Trophoblast cell (in vitro differentiated cells and primary cell): ENCODE data around the gene SPRR2A.

ENCODE experiments used
- DNase-seq, 2 donors: peaks; one replicate each; pipeline ENCODE4 v3.0.0-alpha.2; 2016
- H2AFZ ChIP-seq: 2 replicates; pipeline ENCODE4 v1.6.1; 2013; ENCODE audit warnings: low read length, moderate library complexity, mild to moderate bottlenecking; ENCODE audit not compliant: insufficient read depth, poor library complexity
- H2AK5ac ChIP-seq: 2 replicates; pipeline ENCODE4 v1.6.1; 2013; ENCODE audit warnings: mild to moderate bottlenecking, low read length
- H2BK120ac ChIP-seq: 2 replicates; pipeline ENCODE4 v1.6.1; 2013; ENCODE audit warnings: low read length, mild to moderate bottlenecking, moderate library complexity; ENCODE audit not compliant: insufficient read depth, poor library complexity
- H2BK12ac ChIP-seq: 2 replicates; pipeline ENCODE4 v1.6.1; 2013; ENCODE audit warnings: mild to moderate bottlenecking, low read length, moderate library complexity
- H2BK5ac ChIP-seq: 2 replicates; pipeline ENCODE4 v1.6.1; 2013; ENCODE audit warnings: low read length, low read depth, moderate library complexity, mild to moderate bottlenecking; ENCODE audit not compliant: poor library complexity
- H3K14ac ChIP-seq: 2 replicates; pipeline ENCODE4 v1.6.1; 2013; ENCODE audit warnings: mild to moderate bottlenecking, low read length
- H3K18ac ChIP-seq: 2 replicates; pipeline ENCODE4 v1.6.1; 2013; ENCODE audit warnings: mild to moderate bottlenecking, low read length
- H3K23ac ChIP-seq: 2 replicates; pipeline ENCODE4 v1.6.1; 2013; ENCODE audit warnings: low read length
- H3K27ac ChIP-seq: 2 replicates; pipeline ENCODE4 v1.5.1; 2013; ENCODE audit warnings: low read depth, mild to moderate bottlenecking, inconsistent platforms, low read length, moderate library complexity
- H3K27me3 ChIP-seq: 2 replicates; pipeline ENCODE4 v1.6.1; 2013; ENCODE audit warnings: inconsistent platforms, mild to moderate bottlenecking, low read length, moderate library complexity; ENCODE audit not compliant: insufficient read depth
- H3K36me3 ChIP-seq, 2 experiments: 1 replicate in 1 of 2; 2 replicates in 1 of 2; pipeline ENCODE4 v1.6.1; 2013; ENCODE audit warnings: low read length in 2 of 2, mild to moderate bottlenecking in 2 of 2, moderate library complexity in 1 of 2; ENCODE audit not compliant: insufficient read depth in 2 of 2, control insufficient read depth in 1 of 2
- H3K4ac ChIP-seq: 2 replicates; pipeline ENCODE4 v1.6.1; 2013; ENCODE audit warnings: low read depth, mild to moderate bottlenecking, low read length, moderate library complexity
- H3K4me1 ChIP-seq, 2 experiments: 1 replicate in 1 of 2; 2 replicates in 1 of 2; pipeline ENCODE4 v1.6.1; 2013; ENCODE audit warnings: low read length in 2 of 2, mild to moderate bottlenecking in 2 of 2, moderate library complexity in 1 of 2; ENCODE audit not compliant: insufficient read depth in 2 of 2, control insufficient read depth in 1 of 2
- H3K4me2 ChIP-seq: 2 replicates; pipeline ENCODE4 v1.6.1; 2013; ENCODE audit warnings: inconsistent platforms, mild to moderate bottlenecking, low read length, moderate library complexity
- H3K4me3 ChIP-seq: 2 replicates; pipeline ENCODE4 v1.5.1; 2013; ENCODE audit warnings: mild to moderate bottlenecking, low read depth, low read length, inconsistent platforms
- H3K79me1 ChIP-seq: one replicate; pipeline ENCODE4 v1.6.1; 2013; ENCODE audit warnings: low read length
- H3K79me2 ChIP-seq: 2 replicates; pipeline ENCODE4 v1.6.1; 2013; ENCODE audit warnings: low read length, mild to moderate bottlenecking; ENCODE audit not compliant: control insufficient read depth, insufficient read depth, poor library complexity
- H3K9ac ChIP-seq: 2 replicates; pipeline ENCODE4 v1.6.1; 2013; ENCODE audit warnings: mild to moderate bottlenecking, low read length
- H3K9me3 ChIP-seq: 2 replicates; pipeline ENCODE4 v1.6.1; 2013; ENCODE audit warnings: low read depth, mild to moderate bottlenecking, control low read depth, inconsistent platforms, low read length; ENCODE audit not compliant: insufficient read depth
- H4K12ac ChIP-seq: 2 replicates; pipeline ENCODE4 v1.6.1; 2013; ENCODE audit warnings: low read depth, mild to moderate bottlenecking, low read length, moderate library complexity
- H4K8ac ChIP-seq: 2 replicates; pipeline ENCODE4 v1.6.1; 2013; ENCODE audit warnings: low read depth, mild to moderate bottlenecking, low read length, moderate library complexity
- H4K91ac ChIP-seq: one replicate; pipeline ENCODE4 v1.6.1; 2013; ENCODE audit warnings: low read depth, mild to moderate bottlenecking, low read length, moderate library complexity
- WGBS: extraction: QIAGEN DNeasy Blood & Tissue Kit; methylation state at CpG from one replicate; pipeline ENCODE4 v1.1.7; 2013; ENCODE audit warnings: missing lambda C conversion rate; ENCODE audit not compliant: insufficient read length, insufficient coverage; ENCODE audit errors: extremely low coverage; 5-methylcytosine and 5-hydroxymethylcytosine counted together

The SPRR2A gene

DNA sequence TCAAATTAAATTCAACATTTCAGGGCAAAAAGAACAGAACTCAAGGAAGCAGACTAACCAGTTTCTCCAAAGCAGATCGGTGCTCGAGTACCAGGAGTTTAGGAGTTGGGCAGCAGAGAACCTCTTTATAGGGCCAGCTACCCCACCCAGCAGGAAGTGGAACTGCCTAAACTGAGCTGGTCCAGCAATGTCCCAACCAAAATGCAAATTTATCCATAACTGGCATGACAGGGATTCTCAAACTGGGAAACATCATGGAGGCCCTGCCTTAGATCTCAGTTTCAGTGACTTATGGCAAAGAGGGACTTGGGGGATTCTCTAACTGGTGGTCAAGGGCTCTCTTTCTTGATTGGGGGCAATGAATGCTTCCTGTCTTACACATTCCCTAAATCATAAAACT is 14.2 kb upstream of the SPRR2A start, which contains the start of gene SPRR2B:
SPRR2B (minus strand) TSS at position 101 of the 400 bp plus-strand sequence. CDS start 772 bp downstream, outside the sequence.
- Histone ChIP-seq H2BK120ac (no peak within 1 kb of the TSS), H4K12ac (no peak within 1 kb of the TSS), H4K8ac (no peak within 1 kb of the TSS), H3K4me1 (no peaks in the 10 kb centered on the region), H2AFZ (no peak within 1 kb of the TSS), H2AK5ac (no peak within 1 kb of the TSS), H3K4ac (no peak within 1 kb of the TSS), H3K9ac (no peak within 1 kb of the TSS), H3K79me1 (no peaks in the 10 kb centered on the region), H4K91ac (no peak within 1 kb of the TSS), H2BK5ac (no peak within 1 kb of the TSS), H3K14ac (no peak within 1 kb of the TSS), H3K9me3 (no peaks in the 10 kb centered on the region), H3K23ac (no peak within 1 kb of the TSS), H3K36me3 (no peaks in the 10 kb centered on the region), H2BK12ac (no peak within 1 kb of the TSS), H3K18ac (no peak within 1 kb of the TSS), H3K4me2 (no peak within 1 kb of the TSS), H3K79me2 (no peaks in the 10 kb centered on the region), H3K27me3 (no peaks in the 10 kb centered on the region), H3K4me3 (no peak within 1 kb of the TSS), H3K27ac (no peak within 1 kb of the TSS)
- DNase-seq: no peak
- WGBS: no CpG with 5 or more reads among the region's 2 CpGs

DNA sequence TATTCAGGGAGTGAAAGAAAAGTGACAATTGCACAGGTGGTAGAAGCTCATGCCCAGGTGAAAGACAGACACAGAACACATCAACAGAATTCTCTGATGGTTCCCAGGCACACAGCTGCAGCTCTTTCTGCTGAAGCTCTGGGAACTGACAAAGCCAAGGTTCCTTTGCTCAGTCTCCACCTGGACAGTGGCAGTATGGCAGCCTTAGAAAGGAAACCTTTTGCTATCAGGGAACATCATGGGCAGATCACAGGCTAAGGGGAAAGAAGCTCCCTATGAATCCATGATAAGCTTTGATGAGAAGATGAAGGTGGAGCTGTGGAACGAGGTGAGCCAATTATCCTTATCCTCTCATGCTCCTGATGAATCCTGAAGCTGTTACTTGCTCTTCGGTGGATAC is 12.9 kb upstream of the SPRR2A start:
- DNase-seq: no peak
- H2AFZ ChIP-seq: no peak overlapping the region
- H3K4ac ChIP-seq: no peak overlapping the region
- no peak overlapping the region for H2AK5ac ChIP-seq
- no peak overlapping the region for H3K23ac ChIP-seq
- no peak overlapping the region for H3K4me2 ChIP-seq
- H3K9ac ChIP-seq: no peak overlapping the region
- H3K36me3 ChIP-seq: no peaks in the 10 kb centered on the region
- H2BK5ac ChIP-seq: no peak overlapping the region
- no peak overlapping the region for H2BK120ac ChIP-seq
- no peaks in the 10 kb centered on the region for H3K79me2 ChIP-seq
- H3K27ac ChIP-seq: no peak overlapping the region
- H3K14ac ChIP-seq: no peak overlapping the region
- H3K4me3 ChIP-seq: no peak overlapping the region
- no peak overlapping the region for H3K18ac ChIP-seq
- no peaks in the 10 kb centered on the region for H3K79me1 ChIP-seq
- no peaks in the 10 kb centered on the region for H3K4me1 ChIP-seq
- WGBS: no CpG with 5 or more reads among the region's 2 CpGs
- H4K91ac ChIP-seq: no peak overlapping the region
- no peaks in the 10 kb centered on the region for H3K27me3 ChIP-seq
- H4K8ac ChIP-seq: no peak overlapping the region
- H4K12ac ChIP-seq: no peak overlapping the region
- H3K9me3 ChIP-seq: no peaks in the 10 kb centered on the region
- no peak overlapping the region for H2BK12ac ChIP-seq

DNA sequence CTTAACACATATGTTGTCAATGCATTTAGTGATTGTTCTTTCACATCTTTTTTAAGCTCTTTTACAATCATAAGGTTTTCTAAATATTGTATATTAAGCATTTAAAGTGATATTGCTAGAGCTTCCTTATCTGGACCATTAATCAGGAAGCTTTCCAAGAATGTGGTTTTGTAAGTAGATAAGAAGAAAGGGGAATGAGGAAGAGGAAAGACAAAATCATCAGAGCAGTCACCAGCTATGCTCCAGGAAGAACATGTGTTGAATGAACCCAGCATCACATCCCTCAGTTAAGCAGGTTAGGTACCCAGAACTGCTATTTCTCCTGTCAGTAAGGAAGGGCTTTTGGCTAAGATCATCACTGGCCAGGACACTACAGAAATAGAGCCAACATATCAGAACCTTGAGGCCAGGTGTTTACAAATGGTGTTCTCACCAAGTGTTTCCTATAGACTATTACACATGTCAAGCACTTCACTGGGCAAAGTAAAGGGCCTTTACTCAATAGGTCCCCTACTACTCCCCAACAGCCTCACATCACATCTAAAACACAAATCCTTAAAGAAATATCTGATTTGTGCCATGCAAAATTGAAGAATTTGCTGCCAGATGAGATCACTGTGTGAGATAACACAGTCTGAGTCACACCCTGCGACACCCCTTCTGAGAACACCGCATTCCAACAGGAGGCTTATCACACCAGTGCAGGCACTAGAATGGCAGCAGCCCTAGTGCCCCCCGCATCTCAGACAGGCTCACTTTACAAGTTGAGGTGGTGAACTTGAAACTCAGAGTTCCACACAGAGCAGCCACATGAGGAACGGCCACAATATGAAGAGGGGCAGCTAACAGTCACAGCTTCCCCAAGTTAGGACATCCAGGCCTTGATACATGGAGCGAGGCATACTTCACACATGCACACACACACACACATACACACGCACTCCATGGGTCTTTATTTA is 1.8 kb upstream of the SPRR2A start:
- no peak overlapping the region for H3K4ac ChIP-seq

DNA sequence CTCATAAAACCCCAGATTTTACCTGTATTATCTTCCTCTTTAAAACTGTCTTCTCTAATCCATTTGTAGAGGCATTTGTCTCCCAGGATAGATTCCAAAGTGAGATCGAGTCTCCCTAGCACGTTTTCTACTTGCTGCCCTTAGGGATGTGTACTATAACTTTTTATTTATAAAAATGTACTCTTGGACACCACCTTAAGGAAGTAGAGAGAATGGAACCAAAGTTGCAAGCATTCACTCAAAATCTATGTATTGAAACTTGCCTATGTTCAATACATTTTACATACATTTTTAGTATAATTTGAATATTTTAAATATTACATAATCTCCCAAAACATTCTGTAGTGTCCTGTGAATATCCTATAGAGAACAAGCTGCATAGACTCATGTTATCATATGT is 842 bp upstream of the SPRR2A start:
- Histone ChIP-seq H3K79me1 (no peaks in the 10 kb centered on the region), H3K4ac (no peak overlapping the region), H2BK120ac (no peak overlapping the region), H3K4me2 (no peak overlapping the region), H2AK5ac (no peak overlapping the region), H3K79me2 (no peaks in the 10 kb centered on the region), H2BK5ac (no peak overlapping the region), H3K27ac (no peak overlapping the region), H4K91ac (no peak overlapping the region), H3K4me1 (peaks cover 0 to 3% of the 10 kb centered on the region in 2 experiments), H2BK12ac (no peak overlapping the region), H3K9ac (no peak overlapping the region), H2AFZ (no peak overlapping the region), H3K36me3 (no peaks in the 10 kb centered on the region), H3K23ac (no peak overlapping the region), H3K27me3 (no peaks in the 10 kb centered on the region), H3K4me3 (no peak overlapping the region), H3K14ac (no peak overlapping the region), H3K18ac (no peak overlapping the region), H3K9me3 (no peaks in the 10 kb centered on the region), H4K12ac (no peak overlapping the region), H4K8ac (no peak overlapping the region)
- DNase-seq: no peak
- WGBS: no CpG with 5 or more reads among the region's 2 CpGs

More for the DNA sequence above, 1.8 kb upstream of the SPRR2A start:
- no peak overlapping the region for H3K4me3 ChIP-seq
- no peak overlapping the region for H4K8ac ChIP-seq
- H2AK5ac ChIP-seq: no peak overlapping the region
- no peak overlapping the region for H4K12ac ChIP-seq
- H3K14ac ChIP-seq: no peak overlapping the region
- H4K91ac ChIP-seq: no peak overlapping the region
- no CpG with 5 or more reads among the region's 6 CpGs for WGBS
- H3K23ac ChIP-seq: no peak overlapping the region
- no peaks in the 10 kb centered on the region for H3K79me1 ChIP-seq
- H3K36me3 ChIP-seq: no peaks in the 10 kb centered on the region
- no peak overlapping the region for H2AFZ ChIP-seq
- H3K4me2 ChIP-seq: no peak overlapping the region
- no peak overlapping the region for H2BK12ac ChIP-seq
- no peaks in the 10 kb centered on the region for H3K27me3 ChIP-seq
- H3K9ac ChIP-seq: no peak overlapping the region
- H3K18ac ChIP-seq: no peak overlapping the region
- H3K27ac ChIP-seq: no peak overlapping the region
- no peak overlapping the region for H2BK5ac ChIP-seq
- peaks cover 0 to 3% of the 10 kb centered on the region in 2 experiments for H3K4me1 ChIP-seq
- peak; percentile 30 to 49 for DNase-seq
- H3K79me2 ChIP-seq: no peaks in the 10 kb centered on the region
- no peaks in the 10 kb centered on the region for H3K9me3 ChIP-seq
- H2BK120ac ChIP-seq: no peak overlapping the region
